B cell (primary cell): Measurements from ENCODE around the gene HYI. TPM values are rescaled to one million over a fixed set of nuclear protein-coding genes. Genes with fewer than 3 reads are reported as not detected.

Experiments used
- ATAC-seq: fragments of 200-7000 bp; cut with Tn5 transposase; one replicate; pipeline ENCODE4 v1.10.0; 2021; ENCODE audit warnings: low read depth, mild to moderate bottlenecking, moderate number of reproducible peaks, moderate library complexity
- CTCF ChIA-PET: fragments of 350-600 bp; sonication (Branson Sonifier 250); formaldehyde crosslinking; loops from one replicate; lab custom pipeline; 2021; ENCODE audit warnings: antibody characterized with exemption, inconsistent platforms; lab: Charles Lee
- POLR2A ChIA-PET: fragments of 350-600 bp; sonication (Branson Sonifier 250); formaldehyde crosslinking; loops from one replicate; lab custom pipeline; 2021; ENCODE audit warnings: antibody characterized with exemption; lab: Charles Lee
- DNase-seq: peaks from one replicate; pipeline ENCODE4 v3.0.0; 2013
- H2AFZ ChIP-seq: 2 replicates; pipeline ENCODE4 v1.6.1; 2012; ENCODE audit warnings: mild to moderate bottlenecking, low read depth, low read length; ENCODE audit not compliant: insufficient read depth, poor library complexity, severe bottlenecking
- H3K27ac ChIP-seq, 2 donors: 1 replicate in 1 of 2; 2 replicates in 1 of 2; pipeline ENCODE4 v1.5.1; 2012 to 2013; ENCODE audit warnings: low read length in 2 of 2, mild to moderate bottlenecking in 2 of 2, moderate library complexity in 1 of 2
- H3K27me3 ChIP-seq, 4 experiments: fragments of 200-600 bp in 1 of 4; sonication (generic) in 1 of 4; replicated peaks in 1 of 4; 1 replicate in 2 of 4; 2 replicates in 2 of 4; pipeline versions ENCODE4 v1.6.1 to v1.7.0; 2013 to 2016; ENCODE audit warnings: low read length in 3 of 4, mild to moderate bottlenecking in 2 of 4, mixed read lengths in 1 of 4, moderate library complexity in 1 of 4; ENCODE audit not compliant: insufficient read depth in 4 of 4, control insufficient read depth in 3 of 4; ENCODE audit errors: control extremely low read depth in 1 of 4
- H3K36me3 ChIP-seq, 2 experiments: replicated peaks in 1 of 2; 1 replicate in 1 of 2; 2 replicates in 1 of 2; pipeline versions ENCODE4 v1.6.1 to v1.7.1; 2013; ENCODE audit warnings: low read length in 1 of 2; ENCODE audit not compliant: insufficient read depth in 2 of 2, control insufficient read depth in 1 of 2; ENCODE audit errors: control extremely low read depth in 1 of 2, extremely low read depth in 1 of 2
- H3K4me1 ChIP-seq, 2 donors: fragments of 200-600 bp in 1 of 2; sonication (generic) in 1 of 2; 1 replicate in 1 of 2; 2 replicates in 1 of 2; pipeline versions ENCODE4 v1.5.1 to v1.6.1; 2013 to 2017; ENCODE audit warnings: low read length in 2 of 2; ENCODE audit not compliant: control insufficient read depth in 2 of 2, insufficient read depth in 2 of 2
- H3K4me2 ChIP-seq: replicated peaks from 2 replicates; pipeline ENCODE3; 2012; ENCODE audit warnings: mild to moderate bottlenecking, low read depth, low read length; ENCODE audit not compliant: poor library complexity, severe bottlenecking
- H3K4me3 ChIP-seq, 5 experiments: fragments of 200-600 bp in 1 of 5; sonication (generic) in 1 of 5; 1 replicate in 3 of 5; 2 replicates in 2 of 5; pipeline versions ENCODE4 v1.5.1 to v1.7.0; 2011 to 2016; ENCODE audit warnings: low read length in 4 of 5, mild to moderate bottlenecking in 4 of 5, low read depth in 2 of 5, control low read depth in 1 of 5, moderate library complexity in 1 of 5; ENCODE audit not compliant: insufficient read depth in 1 of 5; ENCODE audit errors: control extremely low read depth in 1 of 5, extremely low read depth in 1 of 5
- H3K79me2 ChIP-seq: fragments of 200-600 bp; sonication (generic); one replicate; pipeline ENCODE4 v1.6.0; 2016; ENCODE audit warnings: low read length; ENCODE audit not compliant: control insufficient read depth, insufficient read depth
- H3K9ac ChIP-seq: fragments of 200-600 bp; sonication (generic); 2 replicates; pipeline ENCODE4 v1.6.1; 2017; ENCODE audit warnings: mild to moderate bottlenecking, low read length, moderate library complexity
- H3K9me3 ChIP-seq, 3 donors: one replicate each; pipeline versions ENCODE4 v1.6.1 to v1.7.1; 2013; ENCODE audit warnings: low read length in 2 of 3; ENCODE audit not compliant: control insufficient read depth in 2 of 3, insufficient read depth in 1 of 3; ENCODE audit errors: control extremely low read depth in 1 of 3
- H4K20me1 ChIP-seq: 2 replicates; pipeline ENCODE4 v1.6.0; 2012; ENCODE audit warnings: mild to moderate bottlenecking, low read length; ENCODE audit not compliant: insufficient read depth, control insufficient read depth, poor library complexity, severe bottlenecking
- H3K27ac Mint-ChIP-seq: one replicate; pipeline ENCODE4 v1.8.0; 2021; ENCODE audit warnings: mixed read lengths
- H3K27me3 Mint-ChIP-seq: one replicate; pipeline ENCODE4 v1.8.0; 2021; ENCODE audit warnings: mixed read lengths
- H3K4me1 Mint-ChIP-seq: one replicate; pipeline ENCODE4 v1.8.0; 2021; ENCODE audit warnings: mixed read lengths
- H3K4me3 Mint-ChIP-seq: one replicate; pipeline ENCODE4 v1.8.0; 2021; ENCODE audit warnings: mixed read lengths
- H3K9me3 Mint-ChIP-seq: one replicate; pipeline ENCODE4 v1.8.0; 2022; ENCODE audit warnings: mixed read lengths; ENCODE audit not compliant: insufficient read depth
- EZH2 ChIP-seq: IDR thresholded peaks from 2 replicates; pipeline ENCODE4 v1.6.1; 2012; ENCODE audit warnings: borderline replicate concordance, low read depth, mild to moderate bottlenecking, moderate library complexity, low read length; ENCODE audit not compliant: insufficient read depth, poor library complexity, severe bottlenecking
- WGBS: methylation state at CpG from one replicate; pipeline ENCODE4 v1.1.5; 2013; ENCODE audit warnings: missing lambda C conversion rate; ENCODE audit not compliant: insufficient coverage; 5-methylcytosine and 5-hydroxymethylcytosine counted together
- intact Hi-C: fragments of 100-400 bp; cut with micrococcal nuclease; formaldehyde crosslinking; loops from one replicate; pipeline ENCODE4 v1.10.0; 2022
- polyA plus RNA-seq: library from polyadenylated mRNA; depleted of rRNA; stranded (reverse); fragments of >200 nt; gene quantifications from 2 replicates; pipeline ENCODE4 v1.2.3, GENCODE V29; 2012
- total RNA-seq, 2 donors: library from RNA; stranded (reverse); fragments of 120-200 nt in 1 of 2; gene quantifications; 1 replicate in 1 of 2; 2 replicates in 1 of 2; pipeline versions ENCODE4 v1.2.3 to v1.2.4, GENCODE V29; 2013 to 2022
- TF ChIP-seq, protein P1 (sequence below): fragments of 200-600 bp; IDR thresholded peaks from one replicate; pipeline ENCODE4 v1.8.0; 2022; ENCODE audit warnings: antibody characterized with exemption, mild to moderate bottlenecking

Gene HYI
- total and polyA plus RNA-seq, 2 donors (not counting 1 experiment from before 2014, with no cell fraction given) = 21.0 to 26.5 TPM

DNA sequence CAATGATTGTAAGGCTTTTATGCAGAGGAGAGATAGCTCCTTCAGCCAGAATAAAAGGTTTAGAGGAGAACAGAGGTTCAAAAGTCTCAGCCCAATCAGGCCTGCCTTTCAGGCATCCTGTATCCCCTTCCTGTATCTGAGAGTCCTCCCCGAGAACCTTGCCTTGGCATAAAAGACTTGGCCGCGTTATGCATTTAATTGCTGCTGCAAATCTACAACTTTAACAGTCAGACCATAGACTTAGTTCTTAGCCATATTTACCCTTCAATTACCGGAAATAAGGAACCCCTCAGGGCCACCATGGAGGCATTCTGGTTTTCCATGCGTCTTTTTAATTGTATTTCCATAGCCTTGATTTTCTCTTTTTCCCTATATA, 18.3 kb upstream of the HYI start:
- DNase-seq (no peak), ATAC-seq (no peak)
- Histone ChIP-seq H4K20me1 (no peaks in the 10 kb centered on the region), H3K4me3 (no peak overlapping the region), H3K36me3 (no peaks in the 10 kb centered on the region), H3K9ac (no peak overlapping the region), H3K4me2 (no peak overlapping the region), H3K79me2 (no peaks in the 10 kb centered on the region), H3K27ac (no peak overlapping the region), H3K4me1 (no peaks in the 10 kb centered on the region), H2AFZ (no peak overlapping the region), H3K27me3 (no peaks in the 10 kb centered on the region), H3K9me3 (no peaks in the 10 kb centered on the region)
- WGBS = 100% methylated on average over 4 of the region's 5 CpGs
- Mint-ChIP-seq H3K27me3 (peaks cover 24% of the 10 kb centered on the region), H3K4me3 (no peak overlapping the region), H3K9me3 (no peaks in the 10 kb centered on the region), H3K27ac (no peak overlapping the region), H3K4me1 (peaks cover 1% of the 10 kb centered on the region)
- TF ChIP-seq EZH2 = no peak
- TF ChIP-seq, protein P1, sequence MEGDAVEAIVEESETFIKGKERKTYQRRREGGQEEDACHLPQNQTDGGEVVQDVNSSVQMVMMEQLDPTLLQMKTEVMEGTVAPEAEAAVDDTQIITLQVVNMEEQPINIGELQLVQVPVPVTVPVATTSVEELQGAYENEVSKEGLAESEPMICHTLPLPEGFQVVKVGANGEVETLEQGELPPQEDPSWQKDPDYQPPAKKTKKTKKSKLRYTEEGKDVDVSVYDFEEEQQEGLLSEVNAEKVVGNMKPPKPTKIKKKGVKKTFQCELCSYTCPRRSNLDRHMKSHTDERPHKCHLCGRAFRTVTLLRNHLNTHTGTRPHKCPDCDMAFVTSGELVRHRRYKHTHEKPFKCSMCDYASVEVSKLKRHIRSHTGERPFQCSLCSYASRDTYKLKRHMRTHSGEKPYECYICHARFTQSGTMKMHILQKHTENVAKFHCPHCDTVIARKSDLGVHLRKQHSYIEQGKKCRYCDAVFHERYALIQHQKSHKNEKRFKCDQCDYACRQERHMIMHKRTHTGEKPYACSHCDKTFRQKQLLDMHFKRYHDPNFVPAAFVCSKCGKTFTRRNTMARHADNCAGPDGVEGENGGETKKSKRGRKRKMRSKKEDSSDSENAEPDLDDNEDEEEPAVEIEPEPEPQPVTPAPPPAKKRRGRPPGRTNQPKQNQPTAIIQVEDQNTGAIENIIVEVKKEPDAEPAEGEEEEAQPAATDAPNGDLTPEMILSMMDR = no peak
- intact Hi-C loops = no loop called here
- CTCF ChIA-PET = no interaction called here
- POLR2A ChIA-PET = no interaction called here

DNA sequence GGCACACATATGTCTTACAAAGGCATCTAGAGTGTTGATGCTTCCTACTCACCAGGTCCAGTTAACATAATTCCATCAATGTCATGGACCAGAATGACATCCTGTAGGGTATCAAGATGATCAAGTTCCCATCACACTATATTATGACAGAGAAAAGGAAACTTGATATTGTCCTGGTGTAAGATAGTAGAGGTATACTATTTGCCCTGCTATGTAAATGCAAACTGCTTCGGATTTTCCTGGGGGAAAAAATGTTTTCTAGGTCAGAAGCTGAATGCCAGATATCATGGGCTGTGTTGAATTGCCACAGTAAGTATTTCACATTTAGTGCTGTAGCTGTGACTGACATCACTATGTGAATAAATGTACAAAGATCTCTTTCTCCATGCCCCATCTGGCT, 16.2 kb upstream of the HYI start:
- Histone ChIP-seq H3K9me3 (no peaks in the 10 kb centered on the region), H3K36me3 (no peaks in the 10 kb centered on the region), H3K4me3 (no peak overlapping the region), H4K20me1 (no peaks in the 10 kb centered on the region), H3K9ac (no peak overlapping the region), H3K27me3 (no peaks in the 10 kb centered on the region), H2AFZ (no peak overlapping the region), H3K79me2 (no peaks in the 10 kb centered on the region), H3K27ac (no peak overlapping the region), H3K4me1 (no peaks in the 10 kb centered on the region), H3K4me2 (no peak overlapping the region)
- POLR2A ChIA-PET = no interaction called here
- Mint-ChIP-seq H3K9me3 (no peaks in the 10 kb centered on the region), H3K4me3 (no peak overlapping the region), H3K27me3 (peaks cover 14% of the 10 kb centered on the region), H3K4me1 (peaks cover 1% of the 10 kb centered on the region), H3K27ac (no peak overlapping the region)
- TF ChIP-seq EZH2 = no peak
- TF ChIP-seq, protein P1 = no peak
- DNase-seq (no peak), ATAC-seq (no peak)
- no CpG with 5 or more reads among the region's 1 CpG for WGBS
- intact Hi-C loops = no loop called here
- CTCF ChIA-PET = interaction anchor here (0.6 kb wide), 1 partner anchor 922 kb away, joined by 3 read pairs; no protein-coding TSS in a partner anchor
